ENCODE measurements around the gene TNNI3K. TPM values are rescaled to one million over a fixed set of nuclear protein-coding genes. Genes with fewer than 3 reads are reported as not detected.

Gene TNNI3K
- total and polyA plus RNA-seq, 9 donors = 0.73 to 2.6 (median 1.5) TPM; not detected in 1

GRCh38 chr1:74436078-74436477 lies 200.9 kb downstream of the TNNI3K start:
- Histone ChIP-seq H3K27ac (no peak overlapping the region), H3K36me3 (no peaks in the 10 kb centered on the region), H3K9me3 (no peaks in the 10 kb centered on the region), H3K27me3 (no peaks in the 10 kb centered on the region), H3K4me1 (ENCODE audit: insufficient read depth) (no peaks in the 10 kb centered on the region), H3K4me3 (no peak overlapping the region)
- no peak for DNase-seq
- intact Hi-C loops (cut with DNase I) = no loop called here
- TF ChIP-seq EP300 (IDR thresholded peaks at IDR 0.05) = no peak
- TF ChIP-seq POLR2A (IDR thresholded peaks at IDR 0.05) = no peak
- TF ChIP-seq CTCF (IDR thresholded peaks at IDR 0.05) = no peak
- 62 to 69% (median 68%) methylated on average over 1 of the region's 1 CpG for WGBS, 3 donors

GRCh38 chr1:74437035-74437434 lies 201.8 kb downstream of the TNNI3K start:
- no peak overlapping the region for H3K4me3 ChIP-seq
- no peaks in the 10 kb centered on the region for H3K4me1 ChIP-seq (ENCODE audit: insufficient read depth)
- intact Hi-C loops (cut with DNase I) = no loop called here
- 89 to 96% (median 92%) methylated on average over 1 of the region's 1 CpG for WGBS, 3 donors
- no peak overlapping the region for H3K27ac ChIP-seq
- H3K9me3 ChIP-seq = no peaks in the 10 kb centered on the region
- no peaks in the 10 kb centered on the region for H3K36me3 ChIP-seq
- DNase-seq = no peak
- TF ChIP-seq POLR2A (IDR thresholded peaks at IDR 0.05) (no peak), CTCF (IDR thresholded peaks at IDR 0.05) (no peak), EP300 (IDR thresholded peaks at IDR 0.05) (no peak)
- H3K27me3 ChIP-seq = no peaks in the 10 kb centered on the region

GRCh38 chr1:74452035-74452434 lies 216.8 kb downstream of the TNNI3K start:
- Histone ChIP-seq H3K36me3 (no peaks in the 10 kb centered on the region), H3K27ac (no peak overlapping the region), H3K27me3 (no peaks in the 10 kb centered on the region), H3K4me3 (no peak overlapping the region), H3K4me1 (ENCODE audit: insufficient read depth) (no peaks in the 10 kb centered on the region), H3K9me3 (no peaks in the 10 kb centered on the region)
- 60 to 66% (median 62%) methylated on average over 1 of the region's 1 CpG for WGBS, 3 donors
- intact Hi-C loops (cut with DNase I) = no loop called here
- TF ChIP-seq EP300 (IDR thresholded peaks at IDR 0.05) (no peak), POLR2A (IDR thresholded peaks at IDR 0.05) (no peak), CTCF (IDR thresholded peaks at IDR 0.05) (no peak)
- no peak for DNase-seq

- 76 to 85% (median 77%) methylated on average over 2 of the region's 2 CpGs for WGBS, 3 donors
- H3K4me3 ChIP-seq = no peak overlapping the region
- no peaks in the 10 kb centered on the region for H3K27me3 ChIP-seq
- no peaks in the 10 kb centered on the region for H3K36me3 ChIP-seq
- H3K4me1 ChIP-seq (ENCODE audit: insufficient read depth) = no peaks in the 10 kb centered on the region
- no peak for TF ChIP-seq EP300 (IDR thresholded peaks at IDR 0.05)
- no peak for TF ChIP-seq POLR2A (IDR thresholded peaks at IDR 0.05)
- no peak for TF ChIP-seq CTCF (IDR thresholded peaks at IDR 0.05)
- intact Hi-C loops (cut with DNase I) = no loop called here
- DNase-seq = no peak
- H3K27ac ChIP-seq = no peak overlapping the region
- H3K9me3 ChIP-seq = no peaks in the 10 kb centered on the region
Measured at GRCh38 chr1:74453277-74453676, 218.1 kb downstream of the TNNI3K start.

DNA sequence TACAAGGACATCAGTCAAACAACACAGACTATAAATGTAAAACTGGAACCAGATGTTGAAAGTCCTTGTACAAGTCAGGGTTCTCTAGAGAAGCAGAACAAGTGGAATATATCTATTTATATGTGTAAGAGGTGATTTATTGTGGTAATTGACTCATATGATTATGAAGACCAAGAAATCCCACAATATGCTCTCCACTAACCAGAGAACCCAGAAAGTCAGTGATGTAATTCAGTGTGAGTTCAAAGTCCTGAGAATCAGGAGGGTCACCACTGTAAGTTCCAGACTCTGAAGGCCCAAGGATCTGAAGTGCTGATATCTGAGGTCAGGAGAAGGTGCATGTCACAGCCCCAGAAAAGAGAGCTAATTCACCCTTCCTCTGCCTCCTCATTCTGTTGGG lies 220.2 kb downstream of the TNNI3K start:
- H3K4me3 ChIP-seq = no peak overlapping the region
- H3K9me3 ChIP-seq = no peaks in the 10 kb centered on the region
- H3K36me3 ChIP-seq = no peaks in the 10 kb centered on the region
- no peak for TF ChIP-seq POLR2A (IDR thresholded peaks at IDR 0.05)
- no peak for TF ChIP-seq EP300 (IDR thresholded peaks at IDR 0.05)
- no peak for TF ChIP-seq CTCF (IDR thresholded peaks at IDR 0.05)
- no peaks in the 10 kb centered on the region for H3K27me3 ChIP-seq
- DNase-seq = no peak
- no peaks in the 10 kb centered on the region for H3K4me1 ChIP-seq (ENCODE audit: insufficient read depth)
- intact Hi-C loops (cut with DNase I) = no loop called here
- no peak overlapping the region for H3K27ac ChIP-seq
